COLO668 (cell line): ENCODE measurements around the gene WFDC1.
A peak's percentile ranks its signal among the peaks of the same experiment; 100 is the strongest.

ENCODE experiments used
- DNase-seq: peaks from one replicate; lab custom pipeline; 2025; ENCODE audit not compliant: unreplicated experiment; lab: John Stamatoyannopoulos, UW

WFDC1 gene

GRCh38 chr16:84349862-84350684 is 55.4 kb downstream of the WFDC1 start:
- DNase-seq = no peak

- no peak for DNase-seq
These were observed 56.2 kb downstream of the WFDC1 start for GRCh38 chr16:84350685-84351400.

DNA sequence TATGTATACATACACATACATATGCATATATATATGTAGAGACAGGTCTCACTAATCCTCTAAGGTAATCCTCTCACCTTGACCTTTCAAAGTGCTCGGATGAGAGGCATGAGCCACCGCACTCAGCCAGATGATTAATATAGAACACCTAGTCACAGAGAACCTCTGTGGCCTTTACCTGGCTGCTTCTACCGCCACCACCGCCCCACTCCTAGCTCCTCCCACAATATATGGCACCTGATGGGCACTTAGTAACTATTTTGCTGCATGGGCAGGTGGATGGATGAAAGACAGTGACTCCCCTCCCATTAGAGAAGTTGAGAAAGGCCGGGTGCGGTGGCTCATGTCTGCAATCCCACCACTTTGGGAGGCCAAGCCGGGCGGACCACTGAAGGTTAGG is 57.0 kb downstream of the WFDC1 start:
- DNase-seq = no peak

DNA sequence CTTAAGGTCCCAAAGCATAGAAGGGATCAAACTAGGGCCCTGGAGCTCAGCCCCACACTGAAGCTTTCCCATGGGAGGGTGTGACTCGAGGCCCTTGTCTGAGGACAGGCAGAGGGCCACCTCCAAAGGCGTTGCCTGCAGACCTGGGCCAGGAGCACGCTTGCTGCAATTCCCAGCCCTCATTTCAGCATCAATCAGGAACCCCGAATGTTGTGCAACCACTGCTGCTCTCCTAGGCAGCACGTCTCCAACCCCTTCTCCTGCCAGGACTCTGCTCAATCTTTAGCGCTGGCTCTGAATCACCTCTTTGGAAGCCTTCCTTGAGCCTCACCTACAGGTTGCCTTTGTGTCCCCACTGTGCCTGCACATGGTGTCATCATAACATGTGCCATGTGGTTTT is 59.6 kb downstream of the WFDC1 start:
- DNase-seq = no peak

GRCh38 chr16:84355149-84355548 is 60.5 kb downstream of the WFDC1 start:
- DNase-seq = no peak

DNA sequence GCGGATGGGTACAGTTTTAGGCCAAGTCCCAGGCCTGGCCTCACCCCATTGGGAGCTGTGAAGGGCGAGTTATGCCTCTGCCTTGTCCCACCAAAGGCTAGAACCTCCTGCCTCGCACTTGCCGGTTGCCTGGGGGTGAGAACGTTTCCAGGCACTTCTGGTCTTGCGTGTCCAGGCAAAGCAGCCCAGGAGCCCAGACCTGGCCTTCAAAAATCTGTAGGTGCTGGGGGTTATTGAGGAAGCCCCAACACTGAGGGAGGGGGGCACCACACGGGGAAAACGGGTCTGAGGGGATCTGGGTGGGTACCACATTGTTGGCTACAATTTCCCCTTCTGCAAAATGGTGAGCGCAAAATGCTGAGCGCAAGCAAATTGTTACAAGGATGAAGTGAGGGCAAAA is 61.5 kb downstream of the WFDC1 start:
- DNase-seq = no peak

DNA sequence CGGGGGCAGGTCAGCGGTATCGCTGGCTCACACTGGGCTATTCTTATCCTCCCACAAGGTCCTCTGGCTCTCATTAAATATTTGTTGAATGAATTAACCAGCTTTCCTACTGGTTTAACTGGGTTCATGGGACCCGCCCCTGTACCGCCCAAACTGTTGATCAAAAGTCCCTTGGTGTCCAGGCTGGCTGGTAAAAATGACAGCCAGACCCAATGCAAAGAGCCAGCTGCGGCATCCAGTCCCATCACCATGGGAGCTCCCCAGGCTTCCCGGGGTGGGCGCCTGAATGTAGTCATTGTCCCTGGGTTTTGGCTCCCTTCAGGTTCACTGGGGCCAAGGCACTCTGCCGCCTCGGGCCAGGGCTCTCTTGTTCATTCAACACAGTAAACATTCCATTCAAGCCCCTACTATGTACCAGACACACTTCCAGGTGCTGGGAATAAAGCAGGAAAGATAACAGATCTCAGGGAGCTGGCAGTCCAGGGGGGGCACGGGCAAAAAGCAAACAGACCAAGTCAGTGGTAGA is 62.0 kb downstream of the WFDC1 start:
- peak; percentile 38 for DNase-seq

DNA sequence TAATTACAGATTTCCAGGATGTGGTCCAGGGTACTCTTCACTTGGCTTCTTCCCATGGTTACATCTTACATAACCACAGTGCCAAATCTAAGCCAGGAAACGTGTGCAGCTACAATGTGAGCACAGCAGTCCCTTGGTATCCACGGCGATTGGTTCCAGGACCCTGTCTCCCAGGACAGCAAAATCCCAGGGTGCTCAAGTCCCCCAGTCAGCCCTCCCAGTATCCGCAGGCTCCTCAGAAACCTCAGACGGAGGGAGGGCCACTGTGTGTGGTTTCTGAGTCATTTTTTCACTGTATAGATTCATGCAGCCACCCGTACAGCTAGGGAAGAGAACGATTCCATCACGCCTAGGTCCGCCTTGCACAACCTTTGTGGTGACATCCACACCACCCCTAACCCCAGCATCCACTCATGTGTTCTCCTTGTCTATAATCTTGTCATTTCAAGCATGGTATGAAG is 62.5 kb downstream of the WFDC1 start:
- DNase-seq = no peak

GRCh38 chr16:84358601-84359295 is 64.1 kb downstream of the WFDC1 start:
- DNase-seq = no peak

DNA sequence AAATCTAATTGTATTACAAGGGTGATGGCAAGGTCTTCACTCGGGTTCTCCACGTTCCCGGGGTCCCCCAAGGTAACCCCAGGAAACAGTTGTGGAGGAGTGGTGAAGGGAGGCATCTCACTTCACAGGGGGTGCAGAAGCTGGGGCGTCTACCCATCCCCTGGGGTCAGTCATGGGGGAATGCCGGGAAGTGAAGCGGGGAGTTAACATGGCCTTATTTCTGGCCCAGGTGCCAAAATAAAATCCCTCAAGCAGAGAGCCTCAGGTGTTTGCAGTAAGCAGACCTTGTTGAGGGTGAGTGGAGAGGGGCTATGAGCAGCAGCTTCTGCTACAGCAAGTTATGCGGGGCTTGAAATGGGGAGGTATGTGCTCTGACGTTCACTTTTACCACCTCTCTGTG is 64.6 kb downstream of the WFDC1 start:
- no peak for DNase-seq

GRCh38 chr16:84360170-84360569 is 65.5 kb downstream of the WFDC1 start:
- DNase-seq = peak; percentile 43

- no peak for DNase-seq
These were observed 66.1 kb downstream of the WFDC1 start for GRCh38 chr16:84360748-84361147.

DNA sequence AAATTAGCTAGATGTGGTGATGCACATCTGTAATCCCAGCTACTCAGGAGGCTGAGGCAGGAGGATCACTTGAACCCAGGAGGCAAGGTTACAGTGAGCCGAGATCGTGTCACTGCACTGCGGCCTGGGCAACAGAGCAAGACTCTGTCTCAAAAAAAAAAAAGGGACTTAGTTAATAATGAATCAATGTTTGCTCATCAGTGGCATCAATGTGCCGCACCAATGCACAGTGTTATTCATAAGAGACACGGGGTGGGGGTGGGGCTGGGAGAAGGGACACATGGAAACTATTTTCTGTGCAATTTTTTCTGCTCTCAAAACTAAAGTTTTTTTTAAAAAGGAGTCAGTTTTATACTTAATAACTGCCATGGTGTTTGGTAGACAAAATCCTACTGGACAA is 66.9 kb downstream of the WFDC1 start:
- peak; percentile 14 for DNase-seq

- DNase-seq = peak; percentile 91
These were observed 67.8 kb downstream of the WFDC1 start for GRCh38 chr16:84362471-84362941.

DNA sequence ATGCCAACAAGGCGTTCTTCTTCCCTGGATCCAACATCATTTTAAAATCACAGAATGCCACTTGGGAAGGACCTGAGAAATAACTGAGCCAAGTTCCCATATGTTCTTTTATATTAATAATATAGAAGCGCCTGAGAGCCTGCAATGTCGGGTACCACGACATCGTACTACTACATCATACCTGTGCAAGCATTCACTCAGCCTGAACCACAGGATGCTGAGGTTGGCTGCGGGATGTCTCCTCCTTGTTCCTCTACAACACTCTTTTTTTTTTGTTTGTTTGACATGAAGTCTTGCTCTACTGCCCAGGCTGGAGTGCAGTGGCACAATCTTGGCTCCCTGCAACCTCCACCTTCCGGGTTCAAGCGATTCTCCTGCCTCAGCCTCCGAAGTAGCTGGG is 71.5 kb downstream of the WFDC1 start:
- DNase-seq = no peak

- peak; percentile 40 for DNase-seq
These were observed 72.6 kb downstream of the WFDC1 start for GRCh38 chr16:84367297-84367680.

- DNase-seq = peak; percentile 68
These were observed 73.2 kb downstream of the WFDC1 start for GRCh38 chr16:84367750-84368307.

DNA sequence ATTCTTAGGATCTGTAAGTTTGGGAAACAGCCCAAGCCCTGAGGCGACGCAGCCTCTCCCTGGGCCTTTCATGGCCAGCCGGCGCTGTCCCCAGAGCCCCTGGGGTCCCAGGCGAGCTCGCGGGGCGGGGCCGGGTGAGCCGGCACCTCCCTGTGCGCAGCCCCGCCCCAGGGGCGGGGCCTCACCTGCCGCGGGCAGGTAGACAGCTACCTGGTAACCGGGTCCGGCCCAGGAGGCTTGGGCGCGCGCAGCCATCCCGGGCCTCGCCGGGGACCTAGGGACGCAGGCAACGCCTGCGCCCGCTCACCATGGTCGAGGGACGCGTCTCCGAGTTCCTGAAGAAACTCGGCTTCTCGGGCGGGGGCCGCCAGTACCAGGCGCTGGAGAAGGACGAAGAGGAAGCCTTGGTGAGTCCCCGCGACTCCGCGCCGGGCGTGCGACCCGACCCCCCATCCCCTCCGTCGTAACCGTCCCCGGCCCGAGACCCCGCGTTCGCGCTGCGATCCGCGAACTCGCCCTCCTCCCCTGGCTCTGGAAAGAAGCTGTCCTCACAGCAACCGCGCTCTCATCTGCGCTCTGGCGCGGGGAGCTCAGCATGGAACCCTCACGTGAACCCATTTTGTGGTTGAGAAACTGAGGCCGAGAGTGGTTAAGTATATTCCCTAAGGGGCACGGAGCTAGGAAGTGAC is 73.8 kb downstream of the WFDC1 start, which contains the start of gene ATP2C2:
Gene ATP2C2 (plus strand): TSS at position 231 of the 689 bp plus-strand sequence. CDS start 78 bp downstream, at position 309.
- peak; percentile 85 for DNase-seq

GRCh38 chr16:84369105-84369504 is 74.4 kb downstream of the WFDC1 start:
- no peak for DNase-seq

DNA sequence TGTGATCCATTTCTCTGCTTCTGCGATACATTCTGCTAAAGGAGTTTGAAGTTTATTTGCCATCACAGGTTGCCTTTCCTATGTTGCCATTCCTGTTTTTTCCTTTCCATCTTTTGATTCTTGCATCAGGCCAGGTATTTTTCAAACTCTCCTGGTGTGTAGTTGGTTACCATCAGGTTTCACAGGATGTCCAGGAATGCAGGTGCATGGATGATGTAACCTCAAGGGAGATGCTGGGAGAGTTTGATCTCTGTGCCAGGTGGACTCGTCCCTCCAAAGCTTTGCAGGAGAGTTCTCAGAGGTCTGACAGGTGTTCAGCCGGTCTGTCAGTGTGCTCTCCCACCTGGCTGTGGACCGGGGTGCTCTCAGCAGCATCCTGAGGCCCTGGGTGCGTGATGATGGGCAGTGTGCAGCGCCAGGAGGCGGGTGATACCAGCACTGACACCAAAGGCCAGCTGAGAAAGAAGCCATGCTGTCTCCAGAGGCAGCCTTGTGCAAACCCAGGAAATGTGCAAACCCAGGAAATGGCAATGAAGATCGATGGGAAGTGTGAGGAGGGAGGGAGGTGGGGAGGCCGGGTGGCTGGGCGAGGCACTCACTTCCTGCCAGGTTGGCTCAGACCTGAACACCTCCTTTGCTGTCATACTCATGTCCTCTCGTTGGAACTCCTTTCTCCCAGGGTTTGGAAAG is 75.4 kb downstream of the WFDC1 start:
- DNase-seq = peak; percentile 82
